Measurements from ENCODE around the gene SLC26A8.
"Not testable (repeated sequence)": the region's sequence is repeated elsewhere in the genome, so short reads cannot be mapped to it uniquely, and the experiment has no call there.

- not testable (repeated sequence) for TF ChIP-seq POLR2A (IDR thresholded peaks at IDR 0.05)
- TF ChIP-seq, protein P1, sequence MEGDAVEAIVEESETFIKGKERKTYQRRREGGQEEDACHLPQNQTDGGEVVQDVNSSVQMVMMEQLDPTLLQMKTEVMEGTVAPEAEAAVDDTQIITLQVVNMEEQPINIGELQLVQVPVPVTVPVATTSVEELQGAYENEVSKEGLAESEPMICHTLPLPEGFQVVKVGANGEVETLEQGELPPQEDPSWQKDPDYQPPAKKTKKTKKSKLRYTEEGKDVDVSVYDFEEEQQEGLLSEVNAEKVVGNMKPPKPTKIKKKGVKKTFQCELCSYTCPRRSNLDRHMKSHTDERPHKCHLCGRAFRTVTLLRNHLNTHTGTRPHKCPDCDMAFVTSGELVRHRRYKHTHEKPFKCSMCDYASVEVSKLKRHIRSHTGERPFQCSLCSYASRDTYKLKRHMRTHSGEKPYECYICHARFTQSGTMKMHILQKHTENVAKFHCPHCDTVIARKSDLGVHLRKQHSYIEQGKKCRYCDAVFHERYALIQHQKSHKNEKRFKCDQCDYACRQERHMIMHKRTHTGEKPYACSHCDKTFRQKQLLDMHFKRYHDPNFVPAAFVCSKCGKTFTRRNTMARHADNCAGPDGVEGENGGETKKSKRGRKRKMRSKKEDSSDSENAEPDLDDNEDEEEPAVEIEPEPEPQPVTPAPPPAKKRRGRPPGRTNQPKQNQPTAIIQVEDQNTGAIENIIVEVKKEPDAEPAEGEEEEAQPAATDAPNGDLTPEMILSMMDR (IDR thresholded peaks at IDR 0.05) = not testable (repeated sequence)
These were observed 44.3 kb downstream of the SLC26A8 start for GRCh38 chr6:35980126-35980525.

Measured in vagina (tissue), 2 donors.